H1 (cell line): ENCODE results near the gene PLXNA4. TPM values are rescaled to one million over a fixed set of nuclear protein-coding genes. Genes with fewer than 3 reads are reported as not detected.

ENCODE experiments used
- CHD1 ChIP-seq: IDR thresholded peaks from 2 replicates; pipeline ENCODE4 v1.6.1; 2012; ENCODE audit warnings: low read depth, low read length, improper control_type of control experiment
- EZH2 ChIP-seq: fragments of 200-600 bp; sonication (generic); IDR thresholded peaks from 2 replicates; pipeline ENCODE4 v1.7.1; 2012; ENCODE audit warnings: low read depth, mild to moderate bottlenecking, moderate library complexity, low read length, inconsistent platforms; ENCODE audit not compliant: severe bottlenecking
- SP1 ChIP-seq: IDR thresholded peaks from 2 replicates; pipeline ENCODE4 v1.6.1; 2011; ENCODE audit warnings: low read depth, low read length
- TCF12 ChIP-seq: IDR thresholded peaks from 2 replicates; pipeline ENCODE4 v1.6.1; 2011; ENCODE audit warnings: low read depth, mild to moderate bottlenecking, low read length
- polyA plus RNA-seq, 7 experiments: library from polyadenylated mRNA; depleted of rRNA in 3 of 7; stranded (reverse) in 5 of 7; unstranded in 2 of 7; fragments of >200 nt in 5 of 7; fragments of 200-250 nt in 2 of 7; gene quantifications; 1 replicate in 5 of 7; 2 replicates in 1 of 7; 4 replicates in 1 of 7; pipeline versions ENCODE4 v1.2.1 to v1.2.3, GENCODE V29; 2011 to 2013; ENCODE audit warnings: missing spikeins in 2 of 7, mixed read lengths in 2 of 7
- total RNA-seq: library from RNA; stranded (reverse); fragmentation: NEBNext Ultra II Directional; extraction: Animal tissue kit (Norgen Biotek cat#: 25700); gene quantifications from 2 replicates; pipeline ENCODE4 v1.2.1, GENCODE V29; 2021

Gene PLXNA4
- total and polyA plus RNA-seq, 2 of the 8 experiments (the other 6 are each of a cell fraction or from before 2014, with no cell fraction given), result 0.76 to 0.79 TPM

DNA sequence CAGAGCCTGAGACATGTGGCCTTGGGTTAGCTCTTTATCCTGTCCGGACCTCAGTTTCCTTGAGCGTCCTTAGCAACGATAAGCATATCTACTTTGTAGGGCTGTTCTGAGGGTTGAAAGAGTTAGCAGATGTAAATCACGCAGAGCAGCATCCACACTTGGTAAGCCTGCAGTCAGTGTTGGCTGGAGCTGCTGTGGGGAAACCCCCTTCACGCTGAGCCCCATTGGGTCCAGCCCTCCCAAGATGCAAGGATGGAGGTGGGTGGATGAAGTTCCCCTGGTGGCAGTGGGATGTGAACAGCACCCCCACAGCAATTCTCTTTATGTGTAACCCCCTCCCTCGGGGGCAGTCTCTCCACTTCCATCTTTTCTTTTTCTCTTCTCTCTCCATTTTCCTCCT, 109.9 kb downstream of the PLXNA4 start (continued):
- TF ChIP-seq EZH2, result no peak
- no peak for TF ChIP-seq TCF12
- TF ChIP-seq CHD1, result no peak
- TF ChIP-seq SP1, result no peak
